MM.1S (cell line): ENCODE data around the gene EPG5.

Source experiments
- DNase-seq: peaks from one replicate; pipeline ENCODE4 v3.0.0-alpha.2; 2015
- H2AFZ ChIP-seq: fragments of 300-600 bp; sonication (generic); 2 replicates; pipeline ENCODE4 v1.6.0; 2016; ENCODE audit warnings: antibody characterized with exemption, low read length
- H3F3A ChIP-seq: fragments of 300-600 bp; sonication (generic); 2 replicates; pipeline ENCODE4 v1.6.1; 2016; ENCODE audit warnings: mild to moderate bottlenecking, antibody characterized with exemption, low read length, moderate library complexity, mixed read lengths; ENCODE audit not compliant: insufficient read depth
- H3K27ac ChIP-seq: fragments of 300-600 bp; sonication (generic); 2 replicates; pipeline ENCODE4 v1.5.1; 2016; ENCODE audit warnings: mild to moderate bottlenecking, low read length
- H3K27me3 ChIP-seq: fragments of 300-600 bp; sonication (generic); replicated peaks from 2 replicates; pipeline ENCODE4 v1.6.0; 2016; ENCODE audit warnings: low read length; ENCODE audit not compliant: insufficient read depth
- H3K36me3 ChIP-seq: fragments of 300-600 bp; sonication (generic); replicated peaks from 2 replicates; pipeline ENCODE4 v1.6.1; 2016; ENCODE audit warnings: mild to moderate bottlenecking, low read length, mixed read lengths; ENCODE audit not compliant: insufficient read depth
- H3K4me1 ChIP-seq: fragments of 300-600 bp; sonication (generic); 2 replicates; pipeline ENCODE4 v1.6.1; 2016; ENCODE audit warnings: low read length, mixed read lengths
- H3K4me2 ChIP-seq: fragments of 300-600 bp; sonication (generic); 2 replicates; pipeline ENCODE4 v1.6.0; 2016; ENCODE audit warnings: low read depth, low read length
- H3K4me3 ChIP-seq: fragments of 300-600 bp; sonication (generic); 2 replicates; pipeline ENCODE4 v1.5.1; 2016; ENCODE audit warnings: low read length, mixed read lengths
- H3K79me2 ChIP-seq: fragments of 300-600 bp; sonication (generic); 2 replicates; pipeline ENCODE4 v1.6.1; 2016; ENCODE audit warnings: mixed run types, low read length, mixed read lengths
- H3K9ac ChIP-seq: fragments of 300-600 bp; sonication (generic); 2 replicates; pipeline ENCODE4 v1.6.1; 2016; ENCODE audit warnings: low read length, mixed read lengths
- H3K9me2 ChIP-seq: fragments of 300-600 bp; sonication (generic); replicated peaks from 2 replicates; pipeline ENCODE4 v1.6.1; 2016; ENCODE audit warnings: mild to moderate bottlenecking, low read length, mixed read lengths; ENCODE audit not compliant: insufficient read depth
- H3K9me3 ChIP-seq: fragments of 300-600 bp; sonication (generic); replicated peaks from 2 replicates; pipeline ENCODE4 v1.6.1; 2016; ENCODE audit warnings: mild to moderate bottlenecking, low read length, mixed read lengths; ENCODE audit not compliant: insufficient read depth
- H4K20me1 ChIP-seq: fragments of 300-600 bp; sonication (generic); 2 replicates; pipeline ENCODE4 v1.6.1; 2016; ENCODE audit warnings: mild to moderate bottlenecking, low read length, moderate library complexity, mixed read lengths; ENCODE audit not compliant: insufficient read depth
- EZH2 ChIP-seq: fragments of 300-600 bp; sonication (generic); optimal IDR thresholded peaks from 2 replicates; pipeline ENCODE3; 2017; ENCODE audit warnings: low read depth, mild to moderate bottlenecking, antibody characterized with exemption, low read length, mixed read lengths
- EZH2phosphoT487 ChIP-seq: fragments of 300-600 bp; sonication (generic); IDR thresholded peaks from 2 replicates; pipeline ENCODE4 v1.6.1; 2018; ENCODE audit warnings: antibody characterized with exemption, low read length
- TF ChIP-seq, protein P1 (sequence below): fragments of 300-600 bp; sonication (generic); IDR thresholded peaks from 2 replicates; pipeline ENCODE4 v1.5.1; 2016; ENCODE audit warnings: antibody characterized with exemption, low read length, mixed read lengths

Gene EPG5

DNA sequence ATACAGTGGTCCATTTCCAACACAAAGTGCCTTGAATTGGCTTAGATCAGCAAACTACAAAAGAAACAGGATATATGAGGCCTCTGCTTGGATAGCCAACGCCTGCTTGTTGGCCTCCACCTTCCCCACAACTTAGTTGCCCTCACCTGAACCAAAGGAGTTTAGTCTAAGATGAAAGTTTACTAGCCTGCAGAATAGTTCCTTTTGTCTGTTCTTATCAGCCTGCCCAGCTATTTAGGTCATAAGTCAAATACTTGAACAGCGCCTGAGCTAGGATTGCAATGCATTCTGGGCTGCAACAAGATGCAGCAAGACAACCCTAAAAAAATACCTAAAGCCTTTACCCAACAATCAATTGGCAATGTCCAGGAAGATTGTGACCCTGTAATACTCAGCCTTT is 13.1 kb upstream of the EPG5 start:
- 0 out of 2 replicates have a peak, but pooled peaks cover 3% of the 10 kb centered on the region for H3K4me1 ChIP-seq
- H3K9ac ChIP-seq = no peak overlapping the region
- no peaks in the 10 kb centered on the region for H3K9me2 ChIP-seq
- no peak overlapping the region for H3K4me2 ChIP-seq
- no peak for DNase-seq
- no peaks in the 10 kb centered on the region for H3K27me3 ChIP-seq
- no peaks in the 10 kb centered on the region for H3K79me2 ChIP-seq
- no peaks in the 10 kb centered on the region for H3F3A ChIP-seq
- H3K9me3 ChIP-seq = no peaks in the 10 kb centered on the region
- H3K4me3 ChIP-seq = no peak overlapping the region
- H4K20me1 ChIP-seq = no peaks in the 10 kb centered on the region
- no peak overlapping the region for H3K27ac ChIP-seq
- no peak for TF ChIP-seq EZH2phosphoT487
- TF ChIP-seq EZH2 = no peak
- TF ChIP-seq, protein P1, sequence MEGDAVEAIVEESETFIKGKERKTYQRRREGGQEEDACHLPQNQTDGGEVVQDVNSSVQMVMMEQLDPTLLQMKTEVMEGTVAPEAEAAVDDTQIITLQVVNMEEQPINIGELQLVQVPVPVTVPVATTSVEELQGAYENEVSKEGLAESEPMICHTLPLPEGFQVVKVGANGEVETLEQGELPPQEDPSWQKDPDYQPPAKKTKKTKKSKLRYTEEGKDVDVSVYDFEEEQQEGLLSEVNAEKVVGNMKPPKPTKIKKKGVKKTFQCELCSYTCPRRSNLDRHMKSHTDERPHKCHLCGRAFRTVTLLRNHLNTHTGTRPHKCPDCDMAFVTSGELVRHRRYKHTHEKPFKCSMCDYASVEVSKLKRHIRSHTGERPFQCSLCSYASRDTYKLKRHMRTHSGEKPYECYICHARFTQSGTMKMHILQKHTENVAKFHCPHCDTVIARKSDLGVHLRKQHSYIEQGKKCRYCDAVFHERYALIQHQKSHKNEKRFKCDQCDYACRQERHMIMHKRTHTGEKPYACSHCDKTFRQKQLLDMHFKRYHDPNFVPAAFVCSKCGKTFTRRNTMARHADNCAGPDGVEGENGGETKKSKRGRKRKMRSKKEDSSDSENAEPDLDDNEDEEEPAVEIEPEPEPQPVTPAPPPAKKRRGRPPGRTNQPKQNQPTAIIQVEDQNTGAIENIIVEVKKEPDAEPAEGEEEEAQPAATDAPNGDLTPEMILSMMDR = no peak
- no peak overlapping the region for H2AFZ ChIP-seq
- no peaks in the 10 kb centered on the region for H3K36me3 ChIP-seq

DNA sequence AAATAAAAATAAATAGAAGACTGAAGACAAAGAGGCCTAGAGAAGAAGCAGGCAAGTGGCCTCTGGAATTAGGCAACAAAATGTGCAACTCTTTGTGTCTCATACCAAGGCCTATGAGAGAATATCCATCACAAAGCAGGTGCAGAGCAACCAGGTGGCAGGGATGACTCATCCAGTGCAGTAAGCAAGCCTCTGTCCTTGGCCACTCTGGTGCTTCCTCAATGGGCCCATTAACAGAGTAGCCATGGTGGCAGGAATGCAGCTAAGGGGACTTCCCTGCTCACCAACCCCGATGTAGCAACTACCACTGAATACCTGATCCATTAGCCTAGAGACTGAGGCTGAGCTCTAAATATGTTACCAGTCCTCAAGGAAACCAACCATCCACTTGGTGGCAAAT is 11.0 kb upstream of the EPG5 start:
- Histone ChIP-seq H3K27ac (no peak overlapping the region), H2AFZ (no peak overlapping the region), H3K79me2 (no peaks in the 10 kb centered on the region), H3F3A (no peaks in the 10 kb centered on the region), H3K27me3 (no peaks in the 10 kb centered on the region), H3K36me3 (no peaks in the 10 kb centered on the region), H3K9me2 (no peaks in the 10 kb centered on the region), H4K20me1 (no peaks in the 10 kb centered on the region), H3K4me2 (no peak overlapping the region), H3K4me3 (no peak overlapping the region), H3K4me1 (0 out of 2 replicates have a peak, but pooled peaks cover 3% of the 10 kb centered on the region), H3K9ac (no peak overlapping the region), H3K9me3 (no peaks in the 10 kb centered on the region)
- TF ChIP-seq, protein P1 = no peak
- TF ChIP-seq EZH2phosphoT487 = no peak
- TF ChIP-seq EZH2 = no peak
- no peak for DNase-seq

DNA sequence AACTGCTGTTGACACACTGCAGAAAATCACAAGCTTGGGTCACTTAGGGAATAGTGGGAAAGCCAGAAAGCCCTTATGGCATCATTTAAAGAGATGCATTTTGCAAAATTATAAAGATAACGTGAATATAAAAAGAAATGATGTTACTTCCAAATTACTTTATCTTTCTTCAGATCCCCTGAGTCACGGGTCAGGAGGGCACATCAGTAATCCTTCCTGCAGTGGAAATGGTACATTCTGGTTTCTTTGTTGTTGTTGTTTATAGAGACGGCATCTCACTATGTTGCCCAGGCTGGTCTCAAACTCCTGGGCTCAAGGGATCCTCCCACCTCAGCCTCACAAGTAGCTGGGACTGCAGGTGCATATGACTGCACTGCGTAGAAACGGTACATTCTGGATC is 9.8 kb upstream of the EPG5 start:
- TF ChIP-seq EZH2 = no peak
- TF ChIP-seq, protein P1 = no peak
- no peaks in the 10 kb centered on the region for H3K79me2 ChIP-seq
- no peak overlapping the region for H3K27ac ChIP-seq
- no peak overlapping the region for H3K9ac ChIP-seq
- no peaks in the 10 kb centered on the region for H3K36me3 ChIP-seq
- H4K20me1 ChIP-seq = no peaks in the 10 kb centered on the region
- H3K4me1 ChIP-seq = 0 out of 2 replicates have a peak, but pooled peaks cover 3% of the 10 kb centered on the region
- H3K4me3 ChIP-seq = no peak overlapping the region
- no peaks in the 10 kb centered on the region for H3K9me3 ChIP-seq
- H3K27me3 ChIP-seq = no peaks in the 10 kb centered on the region
- DNase-seq = no peak
- H3F3A ChIP-seq = no peaks in the 10 kb centered on the region
- no peak overlapping the region for H3K4me2 ChIP-seq
- no peak overlapping the region for H2AFZ ChIP-seq
- no peaks in the 10 kb centered on the region for H3K9me2 ChIP-seq

DNA sequence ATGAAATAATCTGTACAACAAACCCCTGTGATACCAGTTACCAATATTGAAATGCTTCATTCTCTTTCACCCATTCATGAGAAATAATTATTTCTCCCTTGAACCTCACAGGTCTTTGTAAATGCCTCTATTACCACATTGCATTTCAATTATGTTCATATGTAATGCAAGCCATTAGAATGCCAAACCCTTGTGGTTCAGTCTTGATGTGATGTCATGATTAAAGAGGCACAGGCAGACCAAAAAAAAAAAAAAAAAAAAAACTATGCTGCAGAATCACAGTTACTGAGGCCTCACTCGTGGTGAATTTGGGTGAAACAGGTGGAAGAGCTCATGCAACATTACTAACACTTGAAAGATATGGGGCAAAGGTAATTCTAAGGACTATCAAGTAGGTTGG is 9.4 kb upstream of the EPG5 start:
- H3K9me3 ChIP-seq = no peaks in the 10 kb centered on the region
- H3K27me3 ChIP-seq = no peaks in the 10 kb centered on the region
- 0 out of 2 replicates have a peak, but pooled peaks cover 3% of the 10 kb centered on the region for H3K4me1 ChIP-seq
- H3K9ac ChIP-seq = no peak overlapping the region
- H4K20me1 ChIP-seq = no peaks in the 10 kb centered on the region
- H3K4me2 ChIP-seq = no peak overlapping the region
- H3K79me2 ChIP-seq = no peaks in the 10 kb centered on the region
- no peak for TF ChIP-seq EZH2
- no peaks in the 10 kb centered on the region for H3K36me3 ChIP-seq
- no peaks in the 10 kb centered on the region for H3K9me2 ChIP-seq
- DNase-seq = no peak
- H3K4me3 ChIP-seq = no peak overlapping the region
- no peak overlapping the region for H2AFZ ChIP-seq
- no peaks in the 10 kb centered on the region for H3F3A ChIP-seq
- no peak overlapping the region for H3K27ac ChIP-seq
